ENCODE data around the gene HMCES.

DNA sequence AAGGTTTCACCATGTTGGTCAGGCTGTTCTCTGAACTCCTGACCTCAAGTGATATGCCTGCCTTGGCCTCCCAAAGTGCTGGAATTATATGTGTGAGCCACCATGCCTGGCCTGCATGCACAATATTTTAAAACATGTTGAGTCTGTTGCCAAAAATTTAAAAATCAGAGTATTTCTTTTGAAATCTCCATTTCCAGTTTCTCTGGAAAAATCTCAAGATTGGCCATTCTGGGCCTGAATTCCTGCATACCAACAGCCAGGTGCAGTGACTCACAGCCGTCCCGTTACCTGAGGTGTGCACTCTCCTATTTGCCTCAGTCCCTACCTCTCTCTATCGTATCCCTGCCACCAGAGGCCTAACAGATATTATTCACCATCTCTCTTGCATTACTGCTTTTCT, 44.2 kb upstream of the HMCES start:
- TF ChIP-seq, protein P1, sequence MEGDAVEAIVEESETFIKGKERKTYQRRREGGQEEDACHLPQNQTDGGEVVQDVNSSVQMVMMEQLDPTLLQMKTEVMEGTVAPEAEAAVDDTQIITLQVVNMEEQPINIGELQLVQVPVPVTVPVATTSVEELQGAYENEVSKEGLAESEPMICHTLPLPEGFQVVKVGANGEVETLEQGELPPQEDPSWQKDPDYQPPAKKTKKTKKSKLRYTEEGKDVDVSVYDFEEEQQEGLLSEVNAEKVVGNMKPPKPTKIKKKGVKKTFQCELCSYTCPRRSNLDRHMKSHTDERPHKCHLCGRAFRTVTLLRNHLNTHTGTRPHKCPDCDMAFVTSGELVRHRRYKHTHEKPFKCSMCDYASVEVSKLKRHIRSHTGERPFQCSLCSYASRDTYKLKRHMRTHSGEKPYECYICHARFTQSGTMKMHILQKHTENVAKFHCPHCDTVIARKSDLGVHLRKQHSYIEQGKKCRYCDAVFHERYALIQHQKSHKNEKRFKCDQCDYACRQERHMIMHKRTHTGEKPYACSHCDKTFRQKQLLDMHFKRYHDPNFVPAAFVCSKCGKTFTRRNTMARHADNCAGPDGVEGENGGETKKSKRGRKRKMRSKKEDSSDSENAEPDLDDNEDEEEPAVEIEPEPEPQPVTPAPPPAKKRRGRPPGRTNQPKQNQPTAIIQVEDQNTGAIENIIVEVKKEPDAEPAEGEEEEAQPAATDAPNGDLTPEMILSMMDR (IDR thresholded peaks at IDR 0.05), result no peak
- TF ChIP-seq EP300 (IDR thresholded peaks at IDR 0.05), result no peak
- no peak for TF ChIP-seq POLR2A (IDR thresholded peaks at IDR 0.05)
